Measurements from ENCODE around the gene ACKR4.
"Not testable (repeated sequence)": the region's sequence is repeated elsewhere in the genome, so short reads cannot be mapped to it uniquely, and the experiment has no call there.

Gene ACKR4

GRCh38 chr3:132594498-132594897 is 2.6 kb upstream of the ACKR4 start:
- no peak for DNase-seq (ENCODE audit: low read depth in 2 of 2)

- no peak for DNase-seq (ENCODE audit: low read depth in 2 of 2)
Measured at GRCh38 chr3:132595014-132595413, 2.1 kb upstream of the ACKR4 start.

GRCh38 chr3:132596326-132596725 is 744 bp upstream of the ACKR4 start:
- no peak for DNase-seq (ENCODE audit: low read depth in 2 of 2)

GRCh38 chr3:132597660-132598059 is 590 bp downstream of the ACKR4 start:
- no peak for DNase-seq (ENCODE audit: low read depth in 2 of 2)

GRCh38 chr3:132598181-132598580 is 1.1 kb downstream of the ACKR4 start:
- no peak for DNase-seq (ENCODE audit: low read depth in 2 of 2)

GRCh38 chr3:132600614-132601013 is 3.5 kb downstream of the ACKR4 start:
- not testable (repeated sequence) for DNase-seq (ENCODE audit: low read depth in 2 of 2)

- no peak for DNase-seq (ENCODE audit: low read depth in 2 of 2)
Measured at GRCh38 chr3:132605374-132605792, 8.3 kb downstream of the ACKR4 start.

GRCh38 chr3:132606085-132606484 is 9.0 kb downstream of the ACKR4 start:
- peak; percentile 40 to 43 for DNase-seq (ENCODE audit: low read depth in 2 of 2)

GRCh38 chr3:132606620-132607019 is 9.6 kb downstream of the ACKR4 start:
- not testable (repeated sequence) for DNase-seq (ENCODE audit: low read depth in 2 of 2)

GRCh38 chr3:132615301-132615700 is 18.2 kb downstream of the ACKR4 start:
- not testable (repeated sequence) for DNase-seq (ENCODE audit: low read depth in 2 of 2)

GRCh38 chr3:132615881-132616280 is 18.8 kb downstream of the ACKR4 start:
- peak in 1 of 2 experiments; percentile 64 for DNase-seq (ENCODE audit: low read depth in 2 of 2)

GRCh38 chr3:132616780-132617179 is 19.7 kb downstream of the ACKR4 start:
- DNase-seq (ENCODE audit: low read depth in 2 of 2) = no peak

- no peak for DNase-seq (ENCODE audit: low read depth in 2 of 2)
Measured at GRCh38 chr3:132622148-132622547, 25.1 kb downstream of the ACKR4 start.

- no peak for DNase-seq (ENCODE audit: low read depth in 2 of 2)
Measured at GRCh38 chr3:132622761-132623160, 25.7 kb downstream of the ACKR4 start.

GRCh38 chr3:132623646-132624045 is 26.6 kb downstream of the ACKR4 start:
- DNase-seq (ENCODE audit: low read depth in 2 of 2) = no peak

- DNase-seq (ENCODE audit: low read depth in 2 of 2) = no peak
Measured at GRCh38 chr3:132624790-132625189, 27.7 kb downstream of the ACKR4 start.

- DNase-seq (ENCODE audit: low read depth in 2 of 2) = no peak
Measured at GRCh38 chr3:132625613-132626012, 28.5 kb downstream of the ACKR4 start.

- DNase-seq (ENCODE audit: low read depth in 2 of 2) = no peak
Measured at GRCh38 chr3:132626955-132627354, 29.9 kb downstream of the ACKR4 start.

GRCh38 chr3:132628157-132628556 is 31.1 kb downstream of the ACKR4 start:
- DNase-seq (ENCODE audit: low read depth in 2 of 2) = no peak

- peak in 1 of 2 experiments; percentile 40 for DNase-seq (ENCODE audit: low read depth in 2 of 2)
Measured at GRCh38 chr3:132629928-132630327, 32.9 kb downstream of the ACKR4 start.

GRCh38 chr3:132630612-132631011 is 33.5 kb downstream of the ACKR4 start:
- DNase-seq (ENCODE audit: low read depth in 2 of 2) = no peak

GRCh38 chr3:132635052-132635451 is 38.0 kb downstream of the ACKR4 start:
- no peak for DNase-seq (ENCODE audit: low read depth in 2 of 2)

- no peak for DNase-seq (ENCODE audit: low read depth in 2 of 2)
Measured at GRCh38 chr3:132637590-132637989, 40.5 kb downstream of the ACKR4 start.

GRCh38 chr3:132638706-132639105 is 41.6 kb downstream of the ACKR4 start:
- no peak for DNase-seq (ENCODE audit: low read depth in 2 of 2)

GRCh38 chr3:132641427-132641826 is 44.4 kb downstream of the ACKR4 start:
- DNase-seq (ENCODE audit: low read depth in 2 of 2) = not testable (repeated sequence)

Measured in fibroblast of skin of left quadriceps (primary cell).